ENCODE results near the gene GMCL2. TPM values are rescaled to one million over a fixed set of nuclear protein-coding genes. Genes with fewer than 3 reads are reported as not detected.
A peak's percentile ranks its signal among the peaks of the same experiment; 100 is the strongest.

GMCL2 gene
- total RNA-seq, 1 experiment from 2014 or later = not detected

DNA sequence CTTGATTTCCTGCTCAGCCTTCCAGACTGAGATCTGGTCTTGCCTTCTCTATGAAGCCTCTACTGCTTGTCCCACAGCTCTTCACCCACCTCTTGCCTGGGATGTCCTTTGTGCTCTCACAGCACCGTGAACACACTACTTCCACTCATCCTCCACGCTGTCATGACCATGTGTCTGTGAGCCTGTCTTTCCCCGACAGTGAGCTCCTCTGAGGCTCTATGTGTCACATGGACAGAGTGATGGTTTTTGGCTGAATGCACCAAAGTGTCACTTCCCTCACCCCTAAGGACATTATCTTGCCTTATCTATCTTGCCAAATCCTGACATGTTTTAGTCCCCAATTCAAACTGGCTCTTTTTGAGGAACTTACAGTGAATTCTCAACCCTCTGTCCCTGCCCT is 34.1 kb upstream of the GMCL2 start (continued):
- TF ChIP-seq, protein P1, sequence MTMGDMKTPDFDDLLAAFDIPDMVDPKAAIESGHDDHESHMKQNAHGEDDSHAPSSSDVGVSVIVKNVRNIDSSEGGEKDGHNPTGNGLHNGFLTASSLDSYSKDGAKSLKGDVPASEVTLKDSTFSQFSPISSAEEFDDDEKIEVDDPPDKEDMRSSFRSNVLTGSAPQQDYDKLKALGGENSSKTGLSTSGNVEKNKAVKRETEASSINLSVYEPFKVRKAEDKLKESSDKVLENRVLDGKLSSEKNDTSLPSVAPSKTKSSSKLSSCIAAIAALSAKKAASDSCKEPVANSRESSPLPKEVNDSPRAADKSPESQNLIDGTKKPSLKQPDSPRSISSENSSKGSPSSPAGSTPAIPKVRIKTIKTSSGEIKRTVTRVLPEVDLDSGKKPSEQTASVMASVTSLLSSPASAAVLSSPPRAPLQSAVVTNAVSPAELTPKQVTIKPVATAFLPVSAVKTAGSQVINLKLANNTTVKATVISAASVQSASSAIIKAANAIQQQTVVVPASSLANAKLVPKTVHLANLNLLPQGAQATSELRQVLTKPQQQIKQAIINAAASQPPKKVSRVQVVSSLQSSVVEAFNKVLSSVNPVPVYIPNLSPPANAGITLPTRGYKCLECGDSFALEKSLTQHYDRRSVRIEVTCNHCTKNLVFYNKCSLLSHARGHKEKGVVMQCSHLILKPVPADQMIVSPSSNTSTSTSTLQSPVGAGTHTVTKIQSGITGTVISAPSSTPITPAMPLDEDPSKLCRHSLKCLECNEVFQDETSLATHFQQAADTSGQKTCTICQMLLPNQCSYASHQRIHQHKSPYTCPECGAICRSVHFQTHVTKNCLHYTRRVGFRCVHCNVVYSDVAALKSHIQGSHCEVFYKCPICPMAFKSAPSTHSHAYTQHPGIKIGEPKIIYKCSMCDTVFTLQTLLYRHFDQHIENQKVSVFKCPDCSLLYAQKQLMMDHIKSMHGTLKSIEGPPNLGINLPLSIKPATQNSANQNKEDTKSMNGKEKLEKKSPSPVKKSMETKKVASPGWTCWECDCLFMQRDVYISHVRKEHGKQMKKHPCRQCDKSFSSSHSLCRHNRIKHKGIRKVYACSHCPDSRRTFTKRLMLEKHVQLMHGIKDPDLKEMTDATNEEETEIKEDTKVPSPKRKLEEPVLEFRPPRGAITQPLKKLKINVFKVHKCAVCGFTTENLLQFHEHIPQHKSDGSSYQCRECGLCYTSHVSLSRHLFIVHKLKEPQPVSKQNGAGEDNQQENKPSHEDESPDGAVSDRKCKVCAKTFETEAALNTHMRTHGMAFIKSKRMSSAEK (CRISPR knock-in tag; IDR thresholded peaks at IDR 0.05; ENCODE audit: borderline replicate concordance) = no peak
- TF ChIP-seq SMAD4 (CRISPR knock-in tag; IDR thresholded peaks at IDR 0.05) = no peak
- no peak for TF ChIP-seq CREM (CRISPR knock-in tag; IDR thresholded peaks at IDR 0.05)
- TF ChIP-seq PRRX2 (CRISPR knock-in tag; IDR thresholded peaks at IDR 0.05) = no peak
- TF ChIP-seq, protein P2, sequence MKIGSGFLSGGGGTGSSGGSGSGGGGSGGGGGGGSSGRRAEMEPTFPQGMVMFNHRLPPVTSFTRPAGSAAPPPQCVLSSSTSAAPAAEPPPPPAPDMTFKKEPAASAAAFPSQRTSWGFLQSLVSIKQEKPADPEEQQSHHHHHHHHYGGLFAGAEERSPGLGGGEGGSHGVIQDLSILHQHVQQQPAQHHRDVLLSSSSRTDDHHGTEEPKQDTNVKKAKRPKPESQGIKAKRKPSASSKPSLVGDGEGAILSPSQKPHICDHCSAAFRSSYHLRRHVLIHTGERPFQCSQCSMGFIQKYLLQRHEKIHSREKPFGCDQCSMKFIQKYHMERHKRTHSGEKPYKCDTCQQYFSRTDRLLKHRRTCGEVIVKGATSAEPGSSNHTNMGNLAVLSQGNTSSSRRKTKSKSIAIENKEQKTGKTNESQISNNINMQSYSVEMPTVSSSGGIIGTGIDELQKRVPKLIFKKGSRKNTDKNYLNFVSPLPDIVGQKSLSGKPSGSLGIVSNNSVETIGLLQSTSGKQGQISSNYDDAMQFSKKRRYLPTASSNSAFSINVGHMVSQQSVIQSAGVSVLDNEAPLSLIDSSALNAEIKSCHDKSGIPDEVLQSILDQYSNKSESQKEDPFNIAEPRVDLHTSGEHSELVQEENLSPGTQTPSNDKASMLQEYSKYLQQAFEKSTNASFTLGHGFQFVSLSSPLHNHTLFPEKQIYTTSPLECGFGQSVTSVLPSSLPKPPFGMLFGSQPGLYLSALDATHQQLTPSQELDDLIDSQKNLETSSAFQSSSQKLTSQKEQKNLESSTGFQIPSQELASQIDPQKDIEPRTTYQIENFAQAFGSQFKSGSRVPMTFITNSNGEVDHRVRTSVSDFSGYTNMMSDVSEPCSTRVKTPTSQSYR (CRISPR knock-in tag; IDR thresholded peaks at IDR 0.05) = no peak
- TF ChIP-seq, protein P3, sequence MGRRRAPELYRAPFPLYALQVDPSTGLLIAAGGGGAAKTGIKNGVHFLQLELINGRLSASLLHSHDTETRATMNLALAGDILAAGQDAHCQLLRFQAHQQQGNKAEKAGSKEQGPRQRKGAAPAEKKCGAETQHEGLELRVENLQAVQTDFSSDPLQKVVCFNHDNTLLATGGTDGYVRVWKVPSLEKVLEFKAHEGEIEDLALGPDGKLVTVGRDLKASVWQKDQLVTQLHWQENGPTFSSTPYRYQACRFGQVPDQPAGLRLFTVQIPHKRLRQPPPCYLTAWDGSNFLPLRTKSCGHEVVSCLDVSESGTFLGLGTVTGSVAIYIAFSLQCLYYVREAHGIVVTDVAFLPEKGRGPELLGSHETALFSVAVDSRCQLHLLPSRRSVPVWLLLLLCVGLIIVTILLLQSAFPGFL (CRISPR knock-in tag; IDR thresholded peaks at IDR 0.05; ENCODE audit: borderline replicate concordance) = no peak
- no peak for TF ChIP-seq ZNF263 (CRISPR knock-in tag; IDR thresholded peaks at IDR 0.05; ENCODE audit: low read depth)
- TF ChIP-seq NFYB (CRISPR knock-in tag; conservative IDR thresholded peaks at IDR 0.05; ENCODE audit: low read depth) = no peak
- no peak for TF ChIP-seq MYBL2 (CRISPR knock-in tag; IDR thresholded peaks at IDR 0.05)
- TF ChIP-seq ZNF423 (CRISPR knock-in tag; IDR thresholded peaks at IDR 0.05) = no peak

DNA sequence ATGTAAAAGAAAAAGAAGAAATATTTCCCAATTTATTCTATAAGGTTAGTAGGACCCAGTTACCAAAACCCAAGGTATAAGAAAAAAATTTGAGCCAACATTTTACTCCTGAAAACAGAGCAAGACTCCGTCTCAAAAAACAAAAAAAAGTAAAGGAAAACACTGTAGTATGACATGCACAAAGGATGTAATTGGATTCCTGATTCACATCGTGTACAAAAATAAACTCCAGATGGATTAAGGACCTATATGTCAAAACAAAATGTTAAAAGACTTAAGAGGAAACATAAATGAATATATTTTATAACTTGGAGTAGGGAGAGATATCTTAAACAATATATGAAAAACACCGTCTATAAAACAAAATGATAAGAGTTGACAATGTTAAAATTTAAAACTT is 31.7 kb upstream of the GMCL2 start:
- CTCF ChIA-PET = no interaction called here
- TF ChIP-seq ZNF423 (CRISPR knock-in tag; IDR thresholded peaks at IDR 0.05) = no peak
- Mint-ChIP-seq H3K27ac (no peak overlapping the region), H3K36me3 (peaks cover 51% of the 10 kb centered on the region), H3K9me3 (no peaks in the 10 kb centered on the region; the same call in 1 of the 2 replicates), H3K27me3 (ENCODE audit: low read depth) (0 out of 2 replicates have a peak, but pooled peaks cover 2% of the 10 kb centered on the region), H3K4me1 (peaks cover 22% of the 10 kb centered on the region), H3K4me3 (no peak overlapping the region)
- no peak for ATAC-seq
- POLR2A ChIA-PET = no interaction called here
- DNase-seq (ENCODE audit: low spot score) = no peak

DNA sequence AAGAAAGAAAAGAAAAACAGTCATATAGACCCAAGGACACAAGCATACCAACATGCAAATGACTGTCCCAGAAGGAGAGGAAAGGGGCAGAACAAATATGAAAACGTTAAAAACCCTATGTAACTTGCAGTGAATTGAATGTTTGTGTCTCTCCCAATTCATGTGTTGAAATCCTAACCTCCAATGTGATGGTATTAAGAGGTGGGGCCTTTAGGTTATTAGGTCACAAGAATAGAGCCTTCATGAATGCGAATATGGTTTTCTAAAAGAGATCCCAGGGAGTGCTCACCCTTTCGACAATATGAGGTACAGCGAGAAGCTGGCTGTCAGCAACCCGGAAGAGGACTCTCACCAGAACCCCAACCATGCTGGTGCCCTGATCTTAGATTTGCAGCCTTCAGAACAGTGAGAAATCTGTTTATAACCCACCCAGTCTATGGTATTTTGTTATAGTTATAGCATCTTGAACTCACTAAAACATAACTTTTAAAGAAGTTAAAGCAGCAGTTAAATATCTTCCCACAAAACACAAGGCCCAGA is 31.1 kb upstream of the GMCL2 start:
- peaks cover 56% of the 10 kb centered on the region for H3K36me3 Mint-ChIP-seq
- DNase-seq (ENCODE audit: low spot score) = no peak
- ATAC-seq = no peak
- H3K9me3 Mint-ChIP-seq = no peaks in the 10 kb centered on the region; the same call in 1 of the 2 replicates
- 0 out of 2 replicates have a peak, but pooled peaks cover 2% of the 10 kb centered on the region for H3K27me3 Mint-ChIP-seq (ENCODE audit: low read depth)
- no peak for TF ChIP-seq MXD4 (CRISPR knock-in tag; IDR thresholded peaks at IDR 0.05; ENCODE audit: borderline replicate concordance)
- TF ChIP-seq, protein P4, sequence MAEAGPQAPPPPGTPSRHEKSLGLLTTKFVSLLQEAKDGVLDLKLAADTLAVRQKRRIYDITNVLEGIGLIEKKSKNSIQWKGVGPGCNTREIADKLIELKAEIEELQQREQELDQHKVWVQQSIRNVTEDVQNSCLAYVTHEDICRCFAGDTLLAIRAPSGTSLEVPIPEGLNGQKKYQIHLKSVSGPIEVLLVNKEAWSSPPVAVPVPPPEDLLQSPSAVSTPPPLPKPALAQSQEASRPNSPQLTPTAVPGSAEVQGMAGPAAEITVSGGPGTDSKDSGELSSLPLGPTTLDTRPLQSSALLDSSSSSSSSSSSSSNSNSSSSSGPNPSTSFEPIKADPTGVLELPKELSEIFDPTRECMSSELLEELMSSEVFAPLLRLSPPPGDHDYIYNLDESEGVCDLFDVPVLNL (CRISPR knock-in tag; IDR thresholded peaks at IDR 0.05; ENCODE audit: borderline replicate concordance, low read depth) = no peak
- TF ChIP-seq, protein P5, sequence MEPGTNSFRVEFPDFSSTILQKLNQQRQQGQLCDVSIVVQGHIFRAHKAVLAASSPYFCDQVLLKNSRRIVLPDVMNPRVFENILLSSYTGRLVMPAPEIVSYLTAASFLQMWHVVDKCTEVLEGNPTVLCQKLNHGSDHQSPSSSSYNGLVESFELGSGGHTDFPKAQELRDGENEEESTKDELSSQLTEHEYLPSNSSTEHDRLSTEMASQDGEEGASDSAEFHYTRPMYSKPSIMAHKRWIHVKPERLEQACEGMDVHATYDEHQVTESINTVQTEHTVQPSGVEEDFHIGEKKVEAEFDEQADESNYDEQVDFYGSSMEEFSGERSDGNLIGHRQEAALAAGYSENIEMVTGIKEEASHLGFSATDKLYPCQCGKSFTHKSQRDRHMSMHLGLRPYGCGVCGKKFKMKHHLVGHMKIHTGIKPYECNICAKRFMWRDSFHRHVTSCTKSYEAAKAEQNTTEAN (CRISPR knock-in tag; IDR thresholded peaks at IDR 0.05) = no peak
- no peak for TF ChIP-seq ZNF138 (CRISPR knock-in tag; conservative IDR thresholded peaks at IDR 0.05)
- TF ChIP-seq, protein P6, sequence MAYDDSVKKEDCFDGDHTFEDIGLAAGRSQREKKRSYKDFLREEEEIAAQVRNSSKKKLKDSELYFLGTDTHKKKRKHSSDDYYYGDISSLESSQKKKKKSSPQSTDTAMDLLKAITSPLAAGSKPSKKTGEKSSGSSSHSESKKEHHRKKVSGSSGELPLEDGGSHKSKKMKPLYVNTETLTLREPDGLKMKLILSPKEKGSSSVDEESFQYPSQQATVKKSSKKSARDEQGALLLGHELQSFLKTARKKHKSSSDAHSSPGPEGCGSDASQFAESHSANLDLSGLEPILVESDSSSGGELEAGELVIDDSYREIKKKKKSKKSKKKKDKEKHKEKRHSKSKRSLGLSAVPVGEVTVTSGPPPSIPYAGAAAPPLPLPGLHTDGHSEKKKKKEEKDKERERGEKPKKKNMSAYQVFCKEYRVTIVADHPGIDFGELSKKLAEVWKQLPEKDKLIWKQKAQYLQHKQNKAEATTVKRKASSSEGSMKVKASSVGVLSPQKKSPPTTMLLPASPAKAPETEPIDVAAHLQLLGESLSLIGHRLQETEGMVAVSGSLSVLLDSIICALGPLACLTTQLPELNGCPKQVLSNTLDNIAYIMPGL (CRISPR knock-in tag; IDR thresholded peaks at IDR 0.05) = no peak
- TF ChIP-seq, protein P7, sequence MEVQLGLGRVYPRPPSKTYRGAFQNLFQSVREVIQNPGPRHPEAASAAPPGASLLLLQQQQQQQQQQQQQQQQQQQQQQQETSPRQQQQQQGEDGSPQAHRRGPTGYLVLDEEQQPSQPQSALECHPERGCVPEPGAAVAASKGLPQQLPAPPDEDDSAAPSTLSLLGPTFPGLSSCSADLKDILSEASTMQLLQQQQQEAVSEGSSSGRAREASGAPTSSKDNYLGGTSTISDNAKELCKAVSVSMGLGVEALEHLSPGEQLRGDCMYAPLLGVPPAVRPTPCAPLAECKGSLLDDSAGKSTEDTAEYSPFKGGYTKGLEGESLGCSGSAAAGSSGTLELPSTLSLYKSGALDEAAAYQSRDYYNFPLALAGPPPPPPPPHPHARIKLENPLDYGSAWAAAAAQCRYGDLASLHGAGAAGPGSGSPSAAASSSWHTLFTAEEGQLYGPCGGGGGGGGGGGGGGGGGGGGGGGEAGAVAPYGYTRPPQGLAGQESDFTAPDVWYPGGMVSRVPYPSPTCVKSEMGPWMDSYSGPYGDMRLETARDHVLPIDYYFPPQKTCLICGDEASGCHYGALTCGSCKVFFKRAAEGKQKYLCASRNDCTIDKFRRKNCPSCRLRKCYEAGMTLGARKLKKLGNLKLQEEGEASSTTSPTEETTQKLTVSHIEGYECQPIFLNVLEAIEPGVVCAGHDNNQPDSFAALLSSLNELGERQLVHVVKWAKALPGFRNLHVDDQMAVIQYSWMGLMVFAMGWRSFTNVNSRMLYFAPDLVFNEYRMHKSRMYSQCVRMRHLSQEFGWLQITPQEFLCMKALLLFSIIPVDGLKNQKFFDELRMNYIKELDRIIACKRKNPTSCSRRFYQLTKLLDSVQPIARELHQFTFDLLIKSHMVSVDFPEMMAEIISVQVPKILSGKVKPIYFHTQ (CRISPR knock-in tag; IDR thresholded peaks at IDR 0.05) = no peak
- no peak for TF ChIP-seq GRHL2 (CRISPR knock-in tag; IDR thresholded peaks at IDR 0.05; ENCODE audit: insufficient replicate concordance, severe bottlenecking)
- no peak overlapping the region for H3K4me3 Mint-ChIP-seq
- peak overlapping the region; percentile 14; the same call in 1 of the 2 replicates for H3K27ac Mint-ChIP-seq
- peaks cover 17% of the 10 kb centered on the region for H3K4me1 Mint-ChIP-seq
- ChIA-PET POLR2A (no interaction called here), CTCF (interaction anchor here (0.5 to 0.6 kb wide), 2 partner anchors 86 to 97 kb away, joined by 3 to 4 read pairs; no protein-coding TSS in a partner anchor)

Data from WTC11 (cell line).